Fibroblast of peridontal ligament (primary cell): ENCODE data around the gene COQ8A.
"Not testable (repeated sequence)": the region's sequence is repeated elsewhere in the genome, so short reads cannot be mapped to it uniquely, and the experiment has no call there.

ENCODE experiments used
- DNase-seq: peaks from one replicate; pipeline ENCODE4 v3.0.0-alpha.2; 2010; ENCODE audit errors: extremely low read depth

COQ8A gene

GRCh38 chr1:226984521-226985238 lies 44.6 kb downstream of the COQ8A start:
- DNase-seq = no peak

GRCh38 chr1:226985239-226985838 lies 45.2 kb downstream of the COQ8A start:
- DNase-seq = no peak

GRCh38 chr1:226985839-226986463 lies 45.9 kb downstream of the COQ8A start:
- no peak for DNase-seq

GRCh38 chr1:226986496-226987178 lies 46.5 kb downstream of the COQ8A start:
- no peak for DNase-seq

- no peak for DNase-seq
Measured at GRCh38 chr1:226987179-226987536, 47.1 kb downstream of the COQ8A start.

- DNase-seq = no peak
Measured at GRCh38 chr1:226987623-226988333, 47.7 kb downstream of the COQ8A start.

GRCh38 chr1:226988334-226988666 lies 48.2 kb downstream of the COQ8A start:
- no peak for DNase-seq

GRCh38 chr1:226989085-226989920 lies 49.2 kb downstream of the COQ8A start:
- no peak for DNase-seq

- DNase-seq = no peak
Measured at GRCh38 chr1:226990133-226990716, 50.1 kb downstream of the COQ8A start.

- DNase-seq = no peak
Measured at GRCh38 chr1:226991920-226992319, 51.8 kb downstream of the COQ8A start.

- peak; percentile 27 for DNase-seq
Measured at GRCh38 chr1:226993814-226994585, 53.9 kb downstream of the COQ8A start.

- no peak for DNase-seq
Measured at GRCh38 chr1:226994586-226995364, 54.7 kb downstream of the COQ8A start.

- no peak for DNase-seq
Measured at GRCh38 chr1:226995365-226996332, 55.6 kb downstream of the COQ8A start.

- not testable (repeated sequence) for DNase-seq
Measured at GRCh38 chr1:226999579-226999978, 59.5 kb downstream of the COQ8A start.

GRCh38 chr1:227002531-227003049 lies 62.5 kb downstream of the COQ8A start:
- no peak for DNase-seq

GRCh38 chr1:227003165-227003564 lies 63.1 kb downstream of the COQ8A start:
- DNase-seq = no peak

GRCh38 chr1:227004796-227005195 lies 64.7 kb downstream of the COQ8A start:
- DNase-seq = no peak
